Activated CD4-positive, alpha-beta T cell treated with anti-CD3 and anti-CD28 coated beads for 24 hours (primary cell): ENCODE data around the gene GEMIN5.
"Not testable (repeated sequence)": the region's sequence is repeated elsewhere in the genome, so short reads cannot be mapped to it uniquely, and the experiment has no call there.

ENCODE experiments used
- DNase-seq, 2 donors: peaks; one replicate each; pipeline ENCODE4 v3.0.0-alpha.2; 2020; ENCODE audit warnings: low read depth in 2 of 2

Gene GEMIN5

DNA sequence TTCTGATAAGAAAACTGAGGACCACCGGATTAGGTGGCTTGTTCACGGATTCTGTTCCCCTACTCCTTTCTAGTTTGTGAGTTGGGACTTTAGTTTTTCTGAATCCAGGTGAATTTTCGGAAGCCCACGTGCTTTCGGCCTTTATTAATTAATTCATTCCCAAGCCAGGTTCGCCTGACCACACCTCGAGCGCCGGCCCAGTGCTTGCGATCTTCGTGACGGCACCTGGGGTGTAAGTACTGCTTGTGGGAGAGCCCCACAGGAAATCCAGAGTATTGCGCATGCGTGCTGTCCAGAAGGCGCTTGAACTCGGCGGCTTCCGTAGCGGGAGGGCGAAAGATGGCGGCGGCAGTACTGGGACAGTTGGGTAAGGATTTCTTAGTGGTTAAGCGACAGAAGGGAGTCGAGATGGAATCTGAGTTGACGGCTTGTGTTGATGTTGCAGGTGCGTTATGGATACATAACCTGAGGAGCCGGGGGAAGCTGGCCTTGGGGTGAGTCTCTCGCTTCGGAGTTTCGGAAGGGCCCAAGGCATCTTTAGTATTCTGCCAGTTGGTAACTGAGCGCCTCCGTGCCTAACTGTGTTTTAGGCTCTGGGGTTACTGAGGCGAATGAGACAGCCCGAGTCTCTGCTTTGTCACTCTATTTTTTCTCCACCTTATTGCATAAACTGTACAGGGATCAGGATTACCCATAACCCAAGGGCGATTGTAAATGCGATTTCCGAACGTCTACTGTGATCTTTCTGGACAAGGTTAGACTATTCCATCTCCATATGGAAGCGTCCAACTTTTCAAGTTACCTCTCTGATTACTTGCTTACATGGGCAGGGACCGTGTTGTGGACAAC is 3.0 kb upstream of the GEMIN5 start, which contains the start of gene MRPL22:
Gene MRPL22, plus strand, starts transcription at position 302 of the 849 bp plus-strand sequence. Its CDS starts 38 bp downstream, at position 340.
- peak; percentile 90 for DNase-seq

DNA sequence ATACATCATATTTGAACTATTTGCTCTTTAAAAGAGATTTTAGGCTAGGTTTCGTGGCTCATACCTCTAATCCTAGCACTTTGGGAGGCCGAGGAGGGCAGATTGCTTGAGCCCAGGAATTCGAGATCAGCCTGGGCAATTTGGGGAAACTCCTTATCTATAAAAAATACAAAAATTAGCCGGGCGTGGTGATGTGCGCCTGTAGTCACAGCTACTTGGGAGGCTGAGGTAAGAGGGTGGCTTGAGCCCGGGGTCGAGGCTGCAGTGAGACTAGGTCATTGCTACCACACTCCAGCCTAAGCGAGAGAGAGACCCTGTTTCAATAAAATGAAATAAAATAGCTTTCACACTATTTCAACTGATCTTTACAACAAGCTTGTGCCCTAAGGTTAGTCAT is 2.4 kb upstream of the GEMIN5 start:
- DNase-seq: no peak

DNA sequence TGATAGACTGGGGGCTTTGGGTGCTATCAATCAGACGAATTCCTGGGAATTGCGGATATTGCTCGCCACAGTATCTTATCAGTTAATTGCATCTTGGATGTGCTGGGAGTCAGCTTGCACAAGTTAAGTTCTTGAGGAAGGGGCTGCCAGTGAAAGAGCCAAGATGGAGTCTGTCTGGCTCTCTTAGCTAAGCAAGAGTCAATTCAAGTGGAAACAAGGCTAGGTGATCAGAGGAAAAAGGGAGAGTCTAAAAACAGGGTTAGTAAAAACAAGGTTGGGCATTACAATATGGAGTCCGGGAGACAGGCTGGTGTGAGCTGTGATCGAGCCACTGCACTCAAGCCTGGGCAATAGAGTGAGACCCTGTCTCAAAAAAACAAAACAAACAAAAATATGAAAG is 1.4 kb upstream of the GEMIN5 start:
- DNase-seq: not testable (repeated sequence)

DNA sequence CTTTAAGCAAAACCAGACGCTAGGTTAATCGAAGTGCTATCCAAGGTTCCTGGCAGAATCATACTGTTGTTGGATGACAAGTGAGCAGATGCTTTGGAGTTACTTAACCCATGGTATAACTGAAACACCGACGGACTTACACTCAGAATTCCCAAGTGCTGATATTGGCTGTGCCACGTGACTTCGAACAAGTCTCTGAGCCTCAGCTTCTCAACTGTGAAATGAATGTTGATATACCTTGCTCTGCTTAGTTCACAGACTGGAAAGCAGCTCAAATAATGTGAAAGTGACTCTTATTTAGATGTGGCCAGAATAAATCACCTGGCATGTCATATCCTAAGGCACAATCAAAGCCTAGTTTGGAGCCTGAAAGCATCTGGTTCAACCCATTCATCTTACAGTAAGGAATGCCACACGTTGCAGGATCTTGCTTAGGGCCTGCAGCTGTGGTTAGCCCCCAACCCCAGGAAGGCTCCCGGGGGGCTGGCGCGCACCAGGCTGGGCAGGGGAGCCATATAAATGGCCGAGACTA is 759 bp downstream of the GEMIN5 start:
- DNase-seq: no peak

DNA sequence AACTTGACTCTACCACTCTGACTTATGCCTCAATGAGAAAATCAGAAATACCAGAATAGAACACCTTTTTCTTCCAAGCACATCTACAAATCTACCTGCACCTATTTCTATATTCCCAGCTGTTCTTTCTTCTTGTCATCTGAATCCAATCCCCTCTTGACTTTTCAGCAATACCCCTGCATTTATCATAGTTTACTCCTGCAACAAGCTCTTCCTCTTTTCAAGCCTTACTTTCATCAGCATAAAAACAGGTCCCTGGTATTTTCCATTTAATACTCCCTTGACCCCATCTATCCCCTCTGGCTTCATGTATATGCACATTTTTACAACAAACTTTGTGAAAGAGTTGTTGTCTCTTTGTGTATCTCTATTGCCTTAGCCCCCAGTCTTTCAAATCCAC is 3.1 kb downstream of the GEMIN5 start:
- DNase-seq: no peak

DNA sequence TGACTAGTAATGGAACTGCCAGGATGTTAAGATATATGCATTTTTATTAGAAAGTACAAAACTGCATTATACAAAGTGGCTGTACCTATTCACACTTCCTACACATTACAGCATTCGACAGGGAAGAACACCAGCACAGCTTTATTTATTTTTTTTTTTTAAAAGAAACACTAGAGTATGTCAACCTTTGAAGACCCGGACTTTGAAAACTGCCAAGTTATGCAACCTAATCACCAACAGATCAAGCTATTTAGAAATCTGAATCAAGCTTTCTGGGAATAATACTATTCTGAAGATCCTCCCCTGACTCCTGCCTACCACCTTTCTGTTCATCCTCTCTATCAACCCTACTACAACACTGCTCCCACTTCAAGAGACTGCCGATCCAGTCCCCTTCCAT is 4.5 kb downstream of the GEMIN5 start:
- DNase-seq: no peak

DNA sequence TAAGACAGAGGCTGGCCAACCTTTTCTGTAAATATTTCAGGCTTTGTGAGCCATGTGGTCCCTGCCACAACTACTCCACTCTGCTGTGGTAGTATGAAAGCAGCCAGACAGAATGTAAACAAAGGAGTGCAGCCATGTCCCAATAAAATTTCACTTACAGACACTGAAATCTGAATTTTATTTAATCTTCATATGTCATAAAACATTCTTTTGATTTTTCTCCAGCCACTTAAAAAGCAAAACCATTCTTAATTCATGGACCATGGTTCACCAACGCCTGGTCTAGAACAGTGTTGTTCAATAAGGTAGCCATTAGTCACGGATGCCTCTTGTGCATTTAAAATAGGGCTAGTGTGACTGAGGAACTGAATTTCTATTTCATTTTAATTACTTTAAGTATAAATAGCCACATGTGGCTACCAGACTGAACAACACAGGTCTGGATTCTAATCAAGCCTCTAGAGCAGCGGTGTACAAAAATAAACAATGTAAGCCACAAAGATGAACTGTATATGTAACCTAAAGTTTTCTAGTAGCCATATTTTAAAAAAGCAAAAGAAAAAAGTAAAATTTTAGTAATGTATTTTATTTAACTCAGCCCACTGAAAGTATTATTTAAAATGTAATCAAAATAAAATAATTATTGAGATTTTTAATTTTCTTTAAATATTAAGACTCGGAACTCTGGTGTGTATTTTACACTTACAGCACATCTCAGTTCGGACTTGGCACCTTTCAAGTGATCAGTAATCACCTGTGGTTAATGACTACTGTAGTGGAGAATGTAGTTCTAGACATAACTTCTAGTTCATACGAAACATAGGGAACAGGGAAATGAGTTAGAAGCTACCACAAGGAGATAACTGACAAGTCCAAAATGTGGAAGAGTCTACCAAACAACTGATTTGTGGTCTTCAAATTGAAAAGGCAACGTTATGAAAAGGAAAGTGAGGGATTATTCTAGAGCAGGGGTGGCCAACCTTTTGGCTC is 14.3 kb downstream of the GEMIN5 start:
- no peak for DNase-seq

DNA sequence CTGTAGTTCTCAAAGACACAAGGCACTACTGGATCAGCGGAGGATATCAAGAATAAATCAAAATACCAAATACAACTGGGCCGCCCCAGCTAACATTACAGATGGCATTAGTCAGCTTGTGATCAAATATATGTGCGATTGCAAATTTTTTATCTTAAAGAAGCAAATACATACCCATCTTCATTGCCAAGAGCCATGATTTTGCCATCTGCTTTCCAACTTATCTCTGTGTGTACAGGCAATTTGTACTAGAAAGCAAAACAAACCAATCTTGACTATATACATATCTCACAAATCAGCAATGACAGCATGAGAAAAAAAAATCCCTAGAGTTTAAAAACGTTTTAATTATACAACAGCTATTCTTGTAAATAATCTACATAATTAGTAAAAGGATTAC is 20.3 kb downstream of the GEMIN5 start:
- no peak for DNase-seq

DNA sequence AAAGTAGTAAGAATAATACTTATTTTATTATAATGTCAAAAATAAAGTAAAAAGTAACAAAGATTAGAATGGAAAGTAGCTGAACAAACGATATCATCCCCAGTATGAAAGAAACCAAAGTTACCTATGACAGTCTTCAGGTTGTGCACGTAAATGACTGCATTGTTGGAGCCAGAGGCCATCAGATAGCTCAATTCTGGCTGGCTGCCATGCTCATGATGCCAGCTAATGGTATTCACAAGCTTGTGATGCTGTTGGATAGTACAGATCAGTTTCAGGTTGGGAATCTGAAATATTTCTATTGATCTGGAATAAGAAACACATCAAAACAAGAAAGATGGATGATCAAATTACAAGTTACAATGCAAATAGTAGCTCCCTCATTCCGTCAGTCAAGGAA is 21.1 kb downstream of the GEMIN5 start:
- no peak for DNase-seq

DNA sequence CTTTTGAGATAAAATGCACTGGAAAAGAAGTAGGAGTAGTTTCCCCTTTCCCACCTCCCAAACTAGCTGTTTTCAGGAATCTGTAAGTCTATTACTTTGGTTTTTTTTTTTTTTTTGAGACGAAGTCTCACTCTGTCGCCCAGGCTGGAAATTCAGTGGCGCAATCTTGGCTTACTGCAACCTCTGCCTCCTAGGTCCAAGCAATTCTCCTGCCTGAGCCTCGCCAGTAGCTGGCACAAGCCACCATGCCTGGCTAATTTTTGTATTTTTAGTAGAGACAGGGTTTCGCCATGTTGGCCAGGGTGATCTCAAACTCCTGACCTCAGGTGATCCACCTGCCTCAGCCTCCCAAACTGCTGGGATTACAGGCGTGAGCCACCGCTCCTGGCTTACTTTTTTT is 32.4 kb downstream of the GEMIN5 start:
- DNase-seq: not testable (repeated sequence)

DNA sequence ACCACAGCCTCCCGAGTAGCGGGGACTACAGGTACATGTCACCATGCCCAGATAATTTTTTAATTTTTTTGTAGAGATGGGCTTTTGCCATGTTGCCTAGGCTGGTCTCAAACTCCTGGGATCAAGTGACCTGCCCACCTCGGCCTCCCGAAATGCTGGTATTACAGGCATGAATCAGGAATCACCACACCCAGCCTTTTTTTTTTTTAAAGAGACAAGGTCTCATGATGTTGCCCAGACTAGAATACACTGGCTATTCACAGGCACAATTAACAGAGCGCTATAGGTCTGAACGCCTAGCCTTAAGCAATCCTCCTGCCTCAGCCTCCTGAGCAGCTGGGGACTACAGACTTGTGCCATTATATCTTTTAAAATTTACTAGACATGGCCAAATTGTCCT is 36.1 kb downstream of the GEMIN5 start:
- DNase-seq: no peak

DNA sequence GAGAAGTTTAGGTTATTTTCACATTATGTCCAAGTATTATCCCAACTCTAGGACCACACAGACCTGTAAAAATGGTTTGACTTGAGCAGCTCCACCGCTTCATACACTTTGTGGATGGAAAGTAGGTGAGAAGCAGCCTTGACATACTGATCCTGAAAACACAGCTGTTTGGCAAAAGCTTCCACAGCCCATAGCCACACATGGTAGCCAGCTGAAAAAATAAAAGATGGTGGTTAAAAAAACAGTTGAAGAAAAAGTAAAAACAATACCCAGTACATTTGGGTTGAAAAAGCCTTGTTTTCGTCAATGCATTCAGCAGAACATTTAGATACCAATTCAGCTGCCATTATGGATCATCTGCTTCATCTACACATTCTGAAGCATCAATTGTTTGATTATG is 36.7 kb downstream of the GEMIN5 start:
- no peak for DNase-seq

DNA sequence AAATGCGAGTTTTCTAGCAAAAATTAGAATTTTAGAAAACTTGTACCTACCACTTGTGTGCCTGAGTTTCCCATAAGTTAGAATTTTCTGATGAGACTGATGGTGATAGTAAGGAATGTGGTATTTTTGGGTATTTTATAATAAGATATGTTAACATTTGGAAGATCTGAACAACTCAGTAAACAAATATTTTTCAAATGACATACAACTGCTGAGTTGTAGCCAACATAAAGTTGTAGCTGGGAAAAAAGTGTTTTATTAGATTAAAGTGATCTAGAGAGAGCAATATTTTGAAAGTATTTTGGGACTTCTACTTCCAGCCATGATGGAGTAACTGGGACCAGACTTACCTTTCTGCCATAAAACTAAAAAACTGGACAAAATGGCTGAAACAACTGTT is 37.9 kb downstream of the GEMIN5 start:
- DNase-seq: no peak

DNA sequence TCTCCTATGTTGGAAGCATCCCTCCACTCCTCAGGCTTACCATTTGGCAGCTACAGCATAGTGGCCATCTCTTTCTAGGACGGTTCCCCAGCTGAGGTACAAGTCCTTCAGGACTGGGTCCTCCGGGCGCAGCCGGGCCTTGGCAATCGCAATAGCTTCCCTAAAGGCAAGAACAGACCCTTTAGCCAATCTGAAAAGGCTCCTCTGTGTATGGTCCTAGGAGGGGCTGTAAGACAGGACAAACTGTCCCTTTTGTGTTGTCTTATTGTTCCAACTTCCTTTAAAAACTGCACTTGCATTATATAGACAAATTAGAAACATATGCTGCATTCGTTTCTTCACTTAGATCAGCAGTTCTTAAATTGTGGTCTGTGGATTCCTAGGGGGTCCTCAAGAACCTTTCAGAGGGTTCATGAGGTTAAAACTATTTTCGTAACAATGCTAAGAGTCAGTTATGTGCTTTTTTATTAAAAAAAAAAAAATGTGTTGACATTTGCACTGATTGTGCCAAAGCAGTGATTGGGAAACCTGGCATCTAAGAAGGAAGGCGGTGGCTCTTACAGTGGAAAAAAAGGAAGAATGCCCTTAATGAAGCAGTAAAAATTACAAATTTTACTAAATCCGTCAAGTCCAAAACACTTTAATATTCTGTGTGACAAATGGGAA is 38.7 kb downstream of the GEMIN5 start:
- DNase-seq: no peak

DNA sequence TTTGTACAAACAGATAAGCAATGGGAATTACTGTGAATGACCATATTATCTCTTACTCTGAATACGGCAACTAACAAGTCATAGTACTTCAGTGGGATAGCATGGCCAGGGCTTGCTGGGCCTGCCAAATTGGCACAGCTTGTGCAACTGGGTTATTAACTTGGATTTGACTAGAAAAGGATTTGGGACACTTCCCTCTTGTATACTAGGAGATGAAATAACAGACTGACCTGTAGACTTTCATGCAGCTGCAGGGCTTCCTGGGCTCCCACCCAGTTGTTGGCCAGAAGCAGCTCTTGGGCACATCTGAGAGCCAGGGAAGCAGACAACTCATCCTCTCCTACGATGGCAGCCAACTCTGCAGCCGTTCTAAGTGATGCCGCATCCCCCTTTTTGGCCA is 39.8 kb downstream of the GEMIN5 start:
- DNase-seq: no peak

DNA sequence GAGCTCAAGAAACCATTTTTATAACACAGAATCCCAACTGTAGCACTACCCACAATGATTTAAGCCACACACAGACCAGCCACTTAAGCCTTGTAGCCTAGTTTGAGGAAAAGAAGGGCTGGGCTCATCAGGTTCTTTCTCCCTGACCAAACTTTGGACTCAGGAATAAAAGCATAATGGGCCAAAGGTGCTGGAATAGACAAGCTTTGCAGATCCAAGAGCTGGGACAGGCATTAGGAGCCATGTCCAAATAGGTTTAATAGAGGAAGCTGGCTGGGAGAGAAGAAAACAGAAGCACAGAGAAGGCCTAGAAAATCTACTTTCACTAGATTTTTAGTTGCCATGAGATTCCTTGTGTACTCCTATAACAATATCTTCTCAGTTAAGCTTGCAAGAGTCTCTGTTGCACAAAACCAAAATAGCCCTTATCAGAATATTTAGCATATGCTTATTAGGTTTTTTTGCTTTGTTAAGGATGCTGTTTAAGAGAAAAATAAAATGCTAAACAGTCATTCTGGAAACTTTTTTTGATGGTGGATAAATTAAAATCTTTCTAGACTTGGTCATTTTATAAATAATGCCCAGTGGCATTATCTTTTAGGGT is 41.3 kb downstream of the GEMIN5 start:
- no peak for DNase-seq

DNA sequence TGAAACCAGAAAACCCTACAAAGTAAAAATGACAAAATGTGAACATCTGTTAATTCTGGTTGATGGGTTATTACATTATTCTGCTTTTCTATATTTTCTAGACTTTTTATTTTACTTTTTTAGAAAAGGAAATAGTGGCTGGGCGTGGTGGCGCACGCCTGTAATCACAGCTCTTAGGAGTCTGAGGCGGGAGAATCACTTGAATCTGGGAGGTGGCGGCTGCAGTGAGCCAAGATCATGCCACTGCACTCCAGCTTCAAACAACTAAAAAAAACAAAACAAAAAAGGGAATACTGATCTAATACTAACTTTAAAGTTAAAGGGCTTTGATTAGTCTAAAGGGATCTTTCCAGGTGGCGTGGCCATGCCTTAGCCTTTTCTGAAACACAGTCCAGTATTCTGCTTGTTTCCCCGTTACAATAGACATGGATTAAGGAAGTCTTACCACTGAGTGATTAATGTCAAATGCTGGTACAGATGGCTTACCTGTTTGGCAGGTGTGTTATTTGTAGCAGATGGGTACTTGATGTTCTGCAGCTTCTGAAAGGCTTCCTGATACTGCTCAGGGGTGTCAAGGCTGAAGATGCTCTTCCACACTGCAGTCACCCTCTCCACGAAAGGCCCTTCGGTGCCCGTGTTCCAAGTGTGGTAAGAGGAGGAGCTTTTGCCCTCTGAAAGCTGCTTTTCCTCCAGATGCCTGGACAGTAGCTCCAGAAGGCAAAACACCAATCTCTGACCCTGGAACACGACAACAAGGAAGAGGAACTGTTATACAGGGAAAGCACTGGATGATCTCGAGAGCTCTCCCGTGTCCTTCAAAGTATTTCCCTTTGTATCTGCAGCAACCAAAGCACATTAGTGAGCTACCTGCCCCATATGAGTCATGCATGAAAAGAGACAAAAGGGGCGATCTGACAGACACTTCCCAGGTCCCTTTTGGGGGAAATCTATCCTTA is 42.1 kb downstream of the GEMIN5 start:
- no peak for DNase-seq

DNA sequence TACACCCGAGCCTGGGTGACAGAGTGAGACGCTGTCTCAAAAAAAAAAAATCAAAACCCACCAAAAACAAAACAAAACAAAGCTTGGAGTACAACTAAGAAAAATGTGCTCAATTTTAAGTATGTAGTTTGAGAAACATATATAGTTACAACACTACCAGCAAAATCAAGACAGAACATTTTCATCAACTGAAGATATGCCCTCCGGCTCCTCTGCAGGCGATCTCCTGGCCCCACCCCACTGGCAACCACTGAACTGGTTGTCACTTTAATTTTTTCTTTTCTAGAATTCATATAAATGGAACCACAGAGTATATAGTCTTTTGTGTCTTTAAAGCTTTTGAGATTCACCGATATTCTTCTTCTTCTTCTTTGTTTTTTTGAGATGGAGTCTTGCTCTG is 44.6 kb downstream of the GEMIN5 start:
- DNase-seq: no peak

DNA sequence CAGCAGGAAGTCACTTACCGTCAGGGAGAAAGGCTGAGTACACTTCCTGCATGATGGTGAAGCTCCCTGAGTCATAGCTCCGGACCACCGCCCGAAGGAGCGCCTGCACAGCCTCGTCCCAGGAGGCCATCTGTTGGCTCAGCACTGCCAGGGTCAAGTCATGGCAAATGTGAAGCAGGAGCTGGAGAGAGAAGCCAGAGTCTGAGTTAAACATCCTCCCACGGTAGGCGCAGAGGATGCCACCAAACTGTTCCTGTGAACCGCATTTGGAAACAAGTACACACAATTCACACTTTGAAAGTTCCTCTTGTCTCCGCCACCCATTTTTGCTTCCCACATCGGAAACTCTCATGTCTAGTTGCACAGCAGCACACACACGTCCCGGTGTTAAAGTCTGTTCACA is 45.6 kb downstream of the GEMIN5 start:
- no peak for DNase-seq

DNA sequence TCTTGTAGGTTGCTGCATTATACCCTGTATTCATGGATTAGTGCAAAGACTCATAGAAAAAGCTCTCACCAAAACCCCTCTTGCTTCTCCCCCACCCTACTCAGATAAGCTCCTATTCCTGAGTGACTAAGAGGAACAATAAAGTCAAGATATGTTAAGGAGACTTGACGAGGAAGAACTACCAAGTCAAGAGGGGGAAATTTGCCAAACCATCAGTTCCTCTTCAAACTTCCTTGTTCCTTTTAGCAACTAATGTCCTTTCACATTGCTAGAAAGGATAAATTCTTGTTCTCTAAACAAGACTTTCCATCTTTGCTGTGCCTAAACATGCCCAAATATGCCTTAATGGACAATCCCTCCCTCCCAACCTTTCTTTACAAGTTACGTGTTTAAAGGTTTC is 52.6 kb downstream of the GEMIN5 start:
- DNase-seq: no peak
